Ascending aorta (tissue), 2 donors: ENCODE results near the gene SHROOM2. TPM values are rescaled to one million over a fixed set of nuclear protein-coding genes. Genes with fewer than 3 reads are reported as not detected.
"Not testable (repeated sequence)": the region's sequence is repeated elsewhere in the genome, so short reads cannot be mapped to it uniquely, and the experiment has no call there.

ENCODE experiments used
- DNase-seq, 2 donors: peaks; one replicate each; pipeline ENCODE4 v3.0.0-alpha.2; 2019; ENCODE audit warnings: low spot score in 2 of 2
- H3K27ac ChIP-seq, 2 donors: fragments of 200-600 bp; sonication (generic); one replicate each; pipeline ENCODE4 v1.5.1; 2016 to 2017; ENCODE audit warnings: mild to moderate bottlenecking in 1 of 2
- H3K27me3 ChIP-seq: fragments of 200-600 bp; sonication (generic); one replicate; pipeline ENCODE4 v1.5.1; 2017
- H3K36me3 ChIP-seq, 2 donors: fragments of 200-600 bp; sonication (generic); one replicate each; pipeline ENCODE4 v1.5.1; 2016
- H3K4me1 ChIP-seq, 2 donors: fragments of 200-600 bp; sonication (generic); one replicate each; pipeline ENCODE4 v1.5.1; 2016 to 2017; ENCODE audit warnings: mild to moderate bottlenecking in 1 of 2
- H3K4me3 ChIP-seq, 2 donors: fragments of 200-600 bp; sonication (generic); one replicate each; pipeline ENCODE4 v1.5.1; 2016 to 2017; ENCODE audit warnings: mild to moderate bottlenecking in 1 of 2
- H3K9me3 ChIP-seq, 2 donors: fragments of 200-600 bp; sonication (generic); one replicate each; pipeline ENCODE4 v1.5.1; 2016
- CTCF ChIP-seq, 3 experiments: fragments of 200-600 bp in 2 of 3; fragments of 450-650 bp in 1 of 3; sonication (generic) in 2 of 3; IDR thresholded peaks; one replicate each; pipeline ENCODE4 v1.5.1; 2016 to 2019; ENCODE audit warnings: antibody characterized with exemption in 3 of 3, mild to moderate bottlenecking in 1 of 3, moderate library complexity in 1 of 3
- intact Hi-C: fragments of 100-400 bp; cut with DNase I; formaldehyde crosslinking; loops from one replicate; pipeline ENCODE4 v1.15.1; 2023
- total RNA-seq: library from RNA; depleted of rRNA; stranded (reverse); fragments of >200 nt; gene quantifications from one replicate; pipeline ENCODE4 v1.1.0, GENCODE V29; 2016

SHROOM2 gene
- total RNA-seq, 1 donor from 2014 or later, result 7.5 TPM

- H3K36me3 ChIP-seq, result no peaks in the 10 kb centered on the region
- H3K9me3 ChIP-seq, result peaks cover 0 to 5% of the 10 kb centered on the region in 2 donors
- H3K4me3 ChIP-seq, result no peak overlapping the region
- no peaks in the 10 kb centered on the region for H3K27me3 ChIP-seq
- no peaks in the 10 kb centered on the region for H3K4me1 ChIP-seq
- intact Hi-C loops, result no loop called here
- no peak for DNase-seq
- TF ChIP-seq CTCF (IDR thresholded peaks at IDR 0.05), result no peak
- no peak overlapping the region for H3K27ac ChIP-seq
Observed at GRCh38 chrX:9759337-9759736, 26.9 kb upstream of the SHROOM2 start.

GRCh38 chrX:9765072-9765736, 21.0 kb upstream of the SHROOM2 start:
- Histone ChIP-seq H3K9me3 (no peaks in the 10 kb centered on the region), H3K27me3 (no peaks in the 10 kb centered on the region), H3K4me3 (no peak overlapping the region), H3K36me3 (no peaks in the 10 kb centered on the region), H3K27ac (no peak overlapping the region), H3K4me1 (no peaks in the 10 kb centered on the region)
- TF ChIP-seq CTCF (IDR thresholded peaks at IDR 0.05), result no peak
- DNase-seq, result no peak
- intact Hi-C loops, result no loop called here

GRCh38 chrX:9765737-9766097, 20.5 kb upstream of the SHROOM2 start, which contains the start of gene GPR143:
TSS of gene GPR143 (minus strand) at chrX:9765847. CDS start at chrX:9765817, 30 bp downstream.
- H3K36me3 ChIP-seq, result no peaks in the 10 kb centered on the region
- no peaks in the 10 kb centered on the region for H3K9me3 ChIP-seq
- H3K27me3 ChIP-seq, result no peaks in the 10 kb centered on the region
- no peak within 1 kb of the TSS for H3K27ac ChIP-seq
- no peak within 1 kb of the TSS for H3K4me3 ChIP-seq
- TF ChIP-seq CTCF (IDR thresholded peaks at IDR 0.05), result no peak
- intact Hi-C loops, result no loop called here
- H3K4me1 ChIP-seq, result no peaks in the 10 kb centered on the region
- DNase-seq, result no peak

GRCh38 chrX:9767375-9767774, 18.9 kb upstream of the SHROOM2 start:
- Histone ChIP-seq H3K4me1 (no peaks in the 10 kb centered on the region), H3K27me3 (no peaks in the 10 kb centered on the region), H3K27ac (no peak overlapping the region), H3K4me3 (no peak overlapping the region), H3K9me3 (no peaks in the 10 kb centered on the region), H3K36me3 (no peaks in the 10 kb centered on the region)
- DNase-seq, result no peak
- TF ChIP-seq CTCF (IDR thresholded peaks at IDR 0.05), result no peak
- intact Hi-C loops, result no loop called here

- H3K36me3 ChIP-seq, DNase-seq, H3K9me3 ChIP-seq, H3K27me3 ChIP-seq, H3K27ac ChIP-seq, H3K4me1 ChIP-seq, intact Hi-C loops, H3K4me3 ChIP-seq: not testable (repeated sequence)
Observed at GRCh38 chrX:9768321-9768839, 17.8 kb upstream of the SHROOM2 start.

- Histone ChIP-seq H3K9me3 (no peaks in the 10 kb centered on the region), H3K27me3 (no peaks in the 10 kb centered on the region), H3K36me3 (no peaks in the 10 kb centered on the region), H3K4me1 (no peaks in the 10 kb centered on the region), H3K4me3 (no peak overlapping the region), H3K27ac (no peak overlapping the region)
- DNase-seq, result no peak
- intact Hi-C loops, result no loop called here
- no peak for TF ChIP-seq CTCF (IDR thresholded peaks at IDR 0.05)
Observed at GRCh38 chrX:9770319-9770718, 15.9 kb upstream of the SHROOM2 start.
